22Rv1 (cell line): ENCODE results near the gene PDZRN4.

Source experiments
- ZFX ChIP-seq: fragments of 450-650 bp; IDR thresholded peaks from 2 replicates; pipeline ENCODE4 v1.6.1; 2017; ENCODE audit warnings: antibody characterized with exemption, borderline replicate concordance
- TF ChIP-seq, protein P1 (sequence below): fragments of 450-650 bp; IDR thresholded peaks from 2 replicates; pipeline ENCODE4 v1.5.1; 2017; ENCODE audit warnings: mild to moderate bottlenecking

DNA sequence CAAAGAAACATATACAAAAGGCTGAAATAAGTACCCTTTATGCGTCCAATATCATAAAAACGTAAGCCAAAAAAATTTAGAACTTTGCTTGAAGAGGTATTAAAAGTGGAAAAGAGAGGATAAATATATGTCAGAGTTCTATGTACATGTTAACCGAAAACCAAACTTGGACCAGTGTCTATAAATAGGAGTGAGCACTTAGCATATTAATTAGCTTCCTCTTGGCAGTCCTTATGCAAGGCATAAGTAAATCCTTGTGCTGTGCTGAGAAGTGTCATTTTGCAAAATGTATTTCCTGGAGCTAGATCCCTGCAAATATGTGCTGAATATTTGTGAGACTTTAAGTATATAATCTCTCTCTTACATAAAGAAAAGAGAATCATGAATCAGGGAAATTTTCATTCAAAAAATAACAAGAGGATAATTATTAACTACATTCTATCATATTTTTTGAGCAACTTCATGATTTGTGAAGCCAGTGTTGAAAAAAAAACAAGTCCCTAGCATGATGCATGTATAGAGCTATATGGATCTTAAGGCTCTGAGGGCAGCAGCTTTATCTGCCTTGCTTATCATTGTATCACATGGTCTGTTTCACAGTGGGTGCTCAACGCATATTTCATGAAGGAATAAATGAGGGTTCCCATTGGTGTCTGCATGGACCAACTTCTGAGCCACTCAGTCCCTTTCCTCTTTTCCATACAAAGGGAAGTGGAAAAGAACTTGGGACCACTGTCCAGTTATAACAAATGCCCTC is 326.1 kb downstream of the PDZRN4 start:
- TF ChIP-seq, protein P1, sequence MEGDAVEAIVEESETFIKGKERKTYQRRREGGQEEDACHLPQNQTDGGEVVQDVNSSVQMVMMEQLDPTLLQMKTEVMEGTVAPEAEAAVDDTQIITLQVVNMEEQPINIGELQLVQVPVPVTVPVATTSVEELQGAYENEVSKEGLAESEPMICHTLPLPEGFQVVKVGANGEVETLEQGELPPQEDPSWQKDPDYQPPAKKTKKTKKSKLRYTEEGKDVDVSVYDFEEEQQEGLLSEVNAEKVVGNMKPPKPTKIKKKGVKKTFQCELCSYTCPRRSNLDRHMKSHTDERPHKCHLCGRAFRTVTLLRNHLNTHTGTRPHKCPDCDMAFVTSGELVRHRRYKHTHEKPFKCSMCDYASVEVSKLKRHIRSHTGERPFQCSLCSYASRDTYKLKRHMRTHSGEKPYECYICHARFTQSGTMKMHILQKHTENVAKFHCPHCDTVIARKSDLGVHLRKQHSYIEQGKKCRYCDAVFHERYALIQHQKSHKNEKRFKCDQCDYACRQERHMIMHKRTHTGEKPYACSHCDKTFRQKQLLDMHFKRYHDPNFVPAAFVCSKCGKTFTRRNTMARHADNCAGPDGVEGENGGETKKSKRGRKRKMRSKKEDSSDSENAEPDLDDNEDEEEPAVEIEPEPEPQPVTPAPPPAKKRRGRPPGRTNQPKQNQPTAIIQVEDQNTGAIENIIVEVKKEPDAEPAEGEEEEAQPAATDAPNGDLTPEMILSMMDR = no peak
- TF ChIP-seq ZFX = no peak
